DND-41 (cell line): ENCODE measurements around the gene MARS1.

Experiments
- ATAC-seq: fragments of 200-7000 bp; cut with Tn5 transposase; 3 replicates; pipeline ENCODE4 v1.9.1; 2021; ENCODE audit warnings: low read depth; ENCODE audit not compliant: insufficient read depth
- DNase-seq: peaks from one replicate; pipeline ENCODE4 v3.0.0-alpha.2; 2020
- H2AFZ ChIP-seq: 2 replicates; pipeline ENCODE4 v1.6.0; 2012; ENCODE audit warnings: low read depth, low read length
- H3K27ac ChIP-seq: 2 replicates; pipeline ENCODE4 v1.5.1; 2012; ENCODE audit warnings: low read length, inconsistent platforms
- H3K27me3 ChIP-seq: fragments of 200-600 bp; sonication (generic); 2 replicates; pipeline ENCODE4 v1.6.0; 2012; ENCODE audit warnings: low read length, mild to moderate bottlenecking, inconsistent platforms; ENCODE audit not compliant: insufficient read depth, poor library complexity
- H3K36me3 ChIP-seq: 2 replicates; pipeline ENCODE4 v1.5.1; 2012; ENCODE audit warnings: low read length, inconsistent platforms; ENCODE audit not compliant: insufficient read depth
- H3K4me1 ChIP-seq: 2 replicates; pipeline ENCODE4 v1.5.1; 2012; ENCODE audit warnings: mild to moderate bottlenecking, low read length; ENCODE audit not compliant: insufficient read depth
- H3K4me2 ChIP-seq: 2 replicates; pipeline ENCODE4 v1.6.0; 2012; ENCODE audit warnings: mild to moderate bottlenecking, moderate library complexity, low read length, inconsistent platforms; ENCODE audit not compliant: insufficient read depth
- H3K4me3 ChIP-seq, 2 experiments: fragments of 200-600 bp in 1 of 2; shearing (Covaris generic) in 1 of 2; 2 replicates each; pipeline ENCODE4 v1.5.1; 2012 to 2016; ENCODE audit warnings: inconsistent platforms in 2 of 2, low read length in 2 of 2, mild to moderate bottlenecking in 2 of 2, low read depth in 1 of 2, moderate library complexity in 1 of 2
- H3K79me2 ChIP-seq: 2 replicates; pipeline ENCODE4 v1.6.0; 2012; ENCODE audit warnings: low read length, inconsistent platforms; ENCODE audit not compliant: insufficient read depth
- H3K9ac ChIP-seq: 2 replicates; pipeline ENCODE4 v1.6.0; 2012; ENCODE audit warnings: low read depth, mild to moderate bottlenecking, inconsistent platforms, low read length, moderate library complexity
- H3K9me3 ChIP-seq: 2 replicates; pipeline ENCODE4 v1.5.1; 2012; ENCODE audit warnings: low read length, moderate library complexity, mild to moderate bottlenecking, inconsistent platforms; ENCODE audit not compliant: insufficient read depth, severe bottlenecking
- H4K20me1 ChIP-seq: 2 replicates; pipeline ENCODE4 v1.6.0; 2012; ENCODE audit warnings: low read length; ENCODE audit not compliant: insufficient read depth
- EZH2 ChIP-seq: IDR thresholded peaks from 3 replicates; pipeline ENCODE4 v1.6.1; 2012; ENCODE audit warnings: borderline replicate concordance, low read depth, mild to moderate bottlenecking, moderate library complexity, low read length, inconsistent platforms; ENCODE audit not compliant: severe bottlenecking
- TF ChIP-seq, protein P1 (sequence below): IDR thresholded peaks from 2 replicates; pipeline ENCODE4 v1.5.1; 2012; ENCODE audit warnings: borderline replicate concordance, low read length, moderate library complexity, mild to moderate bottlenecking; ENCODE audit not compliant: poor library complexity, severe bottlenecking; ENCODE audit errors: extremely low read depth

Gene MARS1

DNA sequence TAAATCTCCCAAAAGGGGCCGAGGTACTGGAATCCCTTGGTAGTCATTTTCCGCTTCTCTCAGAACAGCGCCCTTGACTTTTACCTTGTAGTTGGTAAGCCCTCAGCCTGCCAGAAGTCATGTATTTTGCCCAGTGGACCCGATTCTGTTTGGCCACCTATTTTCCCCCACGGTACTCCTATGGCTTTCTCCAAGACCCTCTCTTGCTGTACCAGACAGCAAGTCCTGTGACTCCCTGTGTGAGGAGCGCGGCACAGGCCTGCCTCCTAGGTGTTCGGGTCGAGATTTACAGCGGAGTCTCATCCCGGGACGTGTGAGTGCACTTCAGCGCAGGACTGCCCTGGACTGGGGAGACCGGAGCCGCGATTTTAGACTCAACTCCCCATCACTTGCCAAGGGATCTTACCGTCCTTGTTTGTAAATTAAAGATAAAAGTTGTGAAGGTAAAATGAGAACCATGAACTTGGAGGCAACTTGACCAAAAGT lies 33.7 kb downstream of the MARS1 start:
- Histone ChIP-seq H3K9me3 (no peaks in the 10 kb centered on the region), H4K20me1 (peaks cover 57% of the 10 kb centered on the region), H3K4me3 (peak overlapping the region in 1 of 2 experiments; percentile 46; a peak in 1 of 4 replicates), H3K9ac (peak overlapping the region; percentile 60), H3K27me3 (no peaks in the 10 kb centered on the region), H3K4me1 (peaks cover 78% of the 10 kb centered on the region), H3K27ac (peak overlapping the region; percentile 89), H3K4me2 (peak overlapping the region; percentile 52), H3K79me2 (peaks cover 73% of the 10 kb centered on the region), H2AFZ (peak overlapping the region; percentile 28; the same call in 1 of the 2 replicates), H3K36me3 (peaks cover 67% of the 10 kb centered on the region)
- ATAC-seq (no peak), DNase-seq (peak; percentile 49)
- TF ChIP-seq EZH2, result no peak
- TF ChIP-seq, protein P1, sequence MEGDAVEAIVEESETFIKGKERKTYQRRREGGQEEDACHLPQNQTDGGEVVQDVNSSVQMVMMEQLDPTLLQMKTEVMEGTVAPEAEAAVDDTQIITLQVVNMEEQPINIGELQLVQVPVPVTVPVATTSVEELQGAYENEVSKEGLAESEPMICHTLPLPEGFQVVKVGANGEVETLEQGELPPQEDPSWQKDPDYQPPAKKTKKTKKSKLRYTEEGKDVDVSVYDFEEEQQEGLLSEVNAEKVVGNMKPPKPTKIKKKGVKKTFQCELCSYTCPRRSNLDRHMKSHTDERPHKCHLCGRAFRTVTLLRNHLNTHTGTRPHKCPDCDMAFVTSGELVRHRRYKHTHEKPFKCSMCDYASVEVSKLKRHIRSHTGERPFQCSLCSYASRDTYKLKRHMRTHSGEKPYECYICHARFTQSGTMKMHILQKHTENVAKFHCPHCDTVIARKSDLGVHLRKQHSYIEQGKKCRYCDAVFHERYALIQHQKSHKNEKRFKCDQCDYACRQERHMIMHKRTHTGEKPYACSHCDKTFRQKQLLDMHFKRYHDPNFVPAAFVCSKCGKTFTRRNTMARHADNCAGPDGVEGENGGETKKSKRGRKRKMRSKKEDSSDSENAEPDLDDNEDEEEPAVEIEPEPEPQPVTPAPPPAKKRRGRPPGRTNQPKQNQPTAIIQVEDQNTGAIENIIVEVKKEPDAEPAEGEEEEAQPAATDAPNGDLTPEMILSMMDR, result no peak

DNA sequence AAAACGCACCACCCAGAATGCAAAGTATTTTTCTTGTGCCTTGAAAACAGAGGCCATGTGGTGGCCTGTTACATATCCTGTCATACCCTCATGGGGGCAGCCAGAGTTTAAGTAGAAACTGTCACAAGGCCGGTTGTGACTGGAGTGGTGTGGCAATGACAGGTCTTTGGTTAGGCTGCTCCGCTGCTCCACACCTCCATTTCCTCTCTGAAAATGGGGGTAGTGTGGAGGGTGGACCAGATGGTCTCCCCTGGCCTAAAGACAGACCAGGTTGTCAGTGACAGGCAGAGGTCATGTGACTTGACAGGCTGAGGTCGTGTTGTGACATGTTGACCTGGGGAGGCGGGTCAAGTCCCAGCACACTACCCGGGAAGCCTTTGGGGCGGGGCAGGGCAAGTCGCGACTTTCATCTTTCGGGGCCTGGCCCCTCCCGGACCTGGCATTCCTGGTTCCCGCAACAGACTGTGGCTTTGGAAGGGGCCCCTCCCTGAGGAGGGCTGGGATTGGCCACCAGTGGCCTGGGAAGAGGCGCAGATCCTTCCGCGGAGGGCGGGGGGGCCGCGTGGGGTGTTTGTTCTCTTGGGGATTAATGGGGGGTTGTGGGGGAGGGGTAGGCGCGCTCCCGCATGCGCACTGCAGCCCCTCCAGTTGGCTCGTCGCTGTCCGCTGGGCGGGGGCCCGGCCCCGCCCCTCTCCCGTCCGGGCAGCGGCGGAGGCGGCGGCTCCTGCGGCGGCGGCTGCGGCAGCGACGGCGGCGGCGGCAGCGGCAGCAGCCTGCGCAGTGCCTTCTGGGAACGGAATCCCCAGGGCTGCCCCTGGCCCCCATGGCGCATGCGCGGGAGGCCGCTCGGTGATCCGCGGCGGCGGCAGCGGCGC lies 34.4 kb downstream of the MARS1 start, which contains the start of gene MBD6:
MBD6 (plus strand) TSS at position 814 of the 876 bp plus-strand sequence. CDS start 1,480 bp downstream, outside the sequence.
- H3K27me3 ChIP-seq, result no peaks in the 10 kb centered on the region
- ATAC-seq (peak; percentile 27), DNase-seq (peak; percentile 89)
- no peaks in the 10 kb centered on the region for H3K9me3 ChIP-seq
- peak within 1 kb of the TSS; percentile 66 for H2AFZ ChIP-seq
- peaks cover 76% of the 10 kb centered on the region for H3K4me1 ChIP-seq
- H3K79me2 ChIP-seq, result peaks cover 72% of the 10 kb centered on the region
- peak within 1 kb of the TSS; percentile 85 to 86 for H3K4me3 ChIP-seq
- H4K20me1 ChIP-seq, result peaks cover 51% of the 10 kb centered on the region
- peak within 1 kb of the TSS; percentile 72 for H3K4me2 ChIP-seq
- H3K27ac ChIP-seq, result peak within 1 kb of the TSS; percentile 92
- no peak for TF ChIP-seq EZH2
- TF ChIP-seq, protein P1, result peak; percentile 33
- peak within 1 kb of the TSS; percentile 60 for H3K9ac ChIP-seq
- H3K36me3 ChIP-seq, result peaks cover 67% of the 10 kb centered on the region

DNA sequence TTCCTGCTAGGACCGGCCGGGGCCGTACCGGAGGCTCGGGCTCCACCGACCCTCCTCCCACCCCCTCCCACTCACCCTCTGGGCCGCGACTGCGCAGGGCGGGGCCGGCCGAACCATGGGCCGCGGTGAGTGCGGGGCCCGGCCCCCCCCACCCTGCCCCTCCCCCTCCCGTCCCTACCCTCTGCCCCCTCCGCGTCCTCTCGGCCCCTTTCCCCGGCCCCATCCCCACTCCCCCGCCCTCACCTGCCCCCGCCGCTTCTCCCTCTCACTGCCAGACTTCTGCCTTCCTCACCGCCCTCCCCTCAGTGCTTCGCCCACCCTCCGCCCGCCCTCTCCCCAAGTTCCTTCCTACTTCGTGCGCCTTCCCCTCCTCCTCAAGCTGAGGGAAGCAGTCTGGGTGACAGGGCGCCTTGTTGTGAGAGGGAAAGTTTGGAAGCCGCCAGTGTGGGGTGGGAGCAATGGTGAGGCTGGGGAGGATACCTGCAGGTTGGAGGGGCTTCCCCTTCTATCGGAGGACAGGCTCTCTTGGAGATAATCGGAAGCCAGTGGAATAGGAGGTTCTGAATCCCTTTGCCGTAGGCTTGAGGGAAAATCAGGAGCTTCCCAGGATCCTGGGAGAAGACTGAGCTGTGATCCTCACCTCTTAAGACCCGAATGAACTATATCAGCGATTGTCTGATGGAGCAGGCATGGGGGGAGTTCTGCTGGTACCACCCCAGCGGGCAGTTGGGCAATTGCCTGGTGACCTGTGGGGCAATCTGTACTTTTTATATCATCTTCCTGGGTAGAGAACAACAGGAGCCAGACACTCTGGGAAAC lies 35.2 kb downstream of the MARS1 start:
- H2AFZ ChIP-seq, result peak overlapping the region; percentile 66
- no peaks in the 10 kb centered on the region for H3K27me3 ChIP-seq
- peaks cover 67% of the 10 kb centered on the region for H3K36me3 ChIP-seq
- peak overlapping the region; percentile 72 for H3K4me2 ChIP-seq
- H3K9me3 ChIP-seq, result no peaks in the 10 kb centered on the region
- peak overlapping the region; percentile 85 to 86 for H3K4me3 ChIP-seq
- peaks cover 67% of the 10 kb centered on the region for H3K79me2 ChIP-seq
- TF ChIP-seq, protein P1, result no peak
- TF ChIP-seq EZH2, result no peak
- H3K4me1 ChIP-seq, result peaks cover 68% of the 10 kb centered on the region
- H3K9ac ChIP-seq, result peak overlapping the region; percentile 60
- H4K20me1 ChIP-seq, result peaks cover 45% of the 10 kb centered on the region
- DNase-seq, result peak; percentile 86
- peak overlapping the region; percentile 92 for H3K27ac ChIP-seq
- ATAC-seq, result peak; percentile 33
